ENCODE data around the gene EMID1.
A peak's percentile ranks its signal among the peaks of the same experiment; 100 is the strongest.

Gene EMID1

GRCh38 chr22:29260601-29261315 lies 55.1 kb downstream of the EMID1 start:
- DNase-seq = no peak

- no peak for DNase-seq
Observed at GRCh38 chr22:29263791-29264276, 58.1 kb downstream of the EMID1 start.

- DNase-seq = no peak
Observed at GRCh38 chr22:29265305-29265704, 59.6 kb downstream of the EMID1 start.

GRCh38 chr22:29265929-29266328 lies 60.2 kb downstream of the EMID1 start:
- no peak for DNase-seq

GRCh38 chr22:29266564-29267461 lies 61.1 kb downstream of the EMID1 start:
- DNase-seq = no peak

- DNase-seq = no peak
Observed at GRCh38 chr22:29267462-29267857, 61.8 kb downstream of the EMID1 start.

- DNase-seq = peak; percentile 75
Observed at GRCh38 chr22:29267858-29268510, 62.3 kb downstream of the EMID1 start, which contains the start of the genes EWSR1 and RHBDD3. EWSR1 (plus strand) TSS chr22:29268268; CDS start chr22:29268337, 69 bp downstream. RHBDD3 (minus strand) TSS chr22:29267981; CDS start chr22:29265626, 2,355 bp downstream.

- no peak for DNase-seq
Observed at GRCh38 chr22:29268511-29269229, 63.0 kb downstream of the EMID1 start.

GRCh38 chr22:29269230-29269604 lies 63.5 kb downstream of the EMID1 start:
- DNase-seq = no peak

- DNase-seq = no peak
Observed at GRCh38 chr22:29269731-29270474, 64.2 kb downstream of the EMID1 start.

- DNase-seq = no peak
Observed at GRCh38 chr22:29270475-29271271, 65.0 kb downstream of the EMID1 start.

GRCh38 chr22:29272624-29273023 lies 66.9 kb downstream of the EMID1 start:
- no peak for DNase-seq

GRCh38 chr22:29275167-29275566 lies 69.5 kb downstream of the EMID1 start:
- DNase-seq = no peak

- DNase-seq = no peak
Observed at GRCh38 chr22:29275819-29276565, 70.3 kb downstream of the EMID1 start.

GRCh38 chr22:29277927-29278326 lies 72.2 kb downstream of the EMID1 start:
- DNase-seq = no peak

- no peak for DNase-seq
Observed at GRCh38 chr22:29284196-29284595, 78.5 kb downstream of the EMID1 start.

GRCh38 chr22:29288837-29289236 lies 83.1 kb downstream of the EMID1 start:
- no peak for DNase-seq

- DNase-seq = no peak
Observed at GRCh38 chr22:29290061-29290460, 84.4 kb downstream of the EMID1 start.

GRCh38 chr22:29291215-29291614 lies 85.5 kb downstream of the EMID1 start:
- DNase-seq = no peak

- DNase-seq = no peak
Observed at GRCh38 chr22:29292379-29292778, 86.7 kb downstream of the EMID1 start.

Measured in 8988T (cell line).